Activated T-cell treated with anti-CD3 and anti-CD28 coated beads, Interleukin-2, amount 50 U/mL, for 48 hours (primary cell): Measurements from ENCODE around the gene LRTM1.

Experiments
- DNase-seq, 2 experiments: peaks; one replicate each; pipeline ENCODE4 v3.0.0-alpha.2; 2020

The LRTM1 gene

GRCh38 chr3:54939557-54940300 is 11.9 kb upstream of the LRTM1 start:
- DNase-seq = no peak

- DNase-seq = no peak
Observed at GRCh38 chr3:54936561-54936960, 8.7 kb upstream of the LRTM1 start.

DNA sequence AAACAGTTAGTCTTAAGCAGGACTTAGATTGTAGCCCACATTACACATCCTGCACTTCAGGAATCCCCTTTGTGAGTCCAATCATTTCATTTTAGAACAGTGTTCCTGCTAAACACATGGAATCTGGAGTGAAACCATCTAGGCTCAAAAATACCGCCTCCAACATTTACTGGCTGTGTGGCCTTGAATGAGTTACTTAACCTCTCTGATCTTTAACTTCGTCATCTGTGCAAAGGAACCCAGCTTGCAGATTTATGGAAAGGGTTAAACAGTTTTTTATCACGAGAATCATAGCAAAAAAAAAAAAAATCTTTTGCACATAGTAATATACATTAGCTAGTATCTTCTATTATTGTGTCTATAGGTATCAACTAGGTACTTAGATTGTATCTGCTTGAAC is 8.0 kb upstream of the LRTM1 start:
- no peak for DNase-seq

DNA sequence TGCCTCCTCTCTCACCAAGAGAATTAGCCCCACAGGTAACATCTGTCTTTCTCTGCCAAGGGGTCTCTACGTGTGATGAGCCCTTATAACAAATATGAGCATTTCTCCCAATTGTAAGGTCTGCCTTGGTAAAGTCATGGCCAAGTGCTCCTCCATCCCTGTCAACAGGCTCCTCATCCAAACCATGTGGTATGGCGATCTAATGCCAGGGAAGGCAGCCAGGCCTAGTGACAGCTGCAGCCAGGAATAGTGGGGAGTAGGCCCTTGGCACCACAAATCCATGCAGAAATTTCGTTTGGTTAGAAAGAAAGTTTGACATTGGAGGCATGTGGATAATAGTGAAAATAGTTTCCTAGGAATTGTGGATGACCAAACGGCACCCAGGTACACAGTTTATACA is 4.7 kb upstream of the LRTM1 start:
- no peak for DNase-seq

DNA sequence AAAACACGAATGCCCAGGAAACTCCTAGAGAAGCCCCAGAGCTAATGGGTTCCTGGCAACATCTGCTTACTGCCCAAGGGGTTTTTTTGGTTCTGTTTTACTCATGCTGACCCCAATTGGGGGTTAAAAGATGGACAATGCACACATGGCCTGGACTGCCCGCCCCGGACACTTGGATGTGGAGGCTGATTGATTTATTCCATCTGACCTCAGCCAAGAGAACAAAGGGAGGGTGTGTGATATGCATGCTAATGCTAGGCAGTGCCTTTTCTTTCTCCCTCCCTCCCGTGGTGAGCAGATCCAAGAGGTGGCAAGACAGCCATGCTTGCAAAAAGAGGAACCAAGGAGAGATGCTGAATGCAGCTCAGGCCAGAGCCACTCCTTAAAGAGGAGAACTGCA is 3.3 kb upstream of the LRTM1 start:
- DNase-seq = no peak

GRCh38 chr3:54918516-54918915 is 9.3 kb downstream of the LRTM1 start:
- DNase-seq = no peak

DNA sequence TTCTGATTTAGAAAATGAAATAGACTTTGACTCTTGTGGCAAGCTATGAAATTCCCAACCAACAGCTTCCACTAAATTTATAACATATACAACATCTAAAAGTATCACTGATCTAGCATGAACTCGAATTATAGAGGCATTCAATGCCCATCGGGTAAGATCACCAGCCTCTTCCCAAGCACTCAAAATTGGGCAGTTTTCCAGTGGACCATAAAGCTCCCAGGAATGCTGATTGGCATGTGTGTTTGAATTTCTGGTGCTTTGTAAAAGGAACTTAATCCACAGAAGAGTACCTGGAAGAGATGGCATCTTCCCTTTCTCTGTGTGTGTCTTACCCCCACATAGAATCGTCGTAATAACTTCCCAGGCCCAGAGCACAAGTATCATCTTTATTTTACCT is 10.0 kb downstream of the LRTM1 start:
- no peak for DNase-seq

DNA sequence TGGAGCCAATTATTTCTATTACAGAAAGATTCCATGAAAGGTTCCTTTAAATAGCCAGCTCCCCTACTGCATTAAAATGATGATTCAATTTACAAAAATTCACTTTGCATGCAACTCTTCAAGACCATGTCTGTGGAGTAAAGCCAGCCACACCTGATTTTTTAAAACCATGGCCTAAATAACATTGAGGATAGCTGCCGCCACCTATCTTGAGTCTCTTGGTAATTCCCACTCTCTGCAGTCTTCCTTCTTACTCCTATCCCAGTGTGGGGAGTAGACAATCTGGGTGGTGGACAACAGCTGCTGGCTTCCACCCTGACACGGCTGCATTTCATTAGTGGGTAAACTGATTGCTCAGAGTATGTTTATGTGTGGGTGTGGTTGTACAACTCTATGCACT is 10.7 kb downstream of the LRTM1 start:
- no peak for DNase-seq

GRCh38 chr3:54916732-54917131 is 11.1 kb downstream of the LRTM1 start:
- DNase-seq = no peak

- no peak for DNase-seq
Observed at GRCh38 chr3:54915976-54916375, 11.9 kb downstream of the LRTM1 start.

- DNase-seq = no peak
Observed at GRCh38 chr3:54915181-54915580, 12.7 kb downstream of the LRTM1 start.

DNA sequence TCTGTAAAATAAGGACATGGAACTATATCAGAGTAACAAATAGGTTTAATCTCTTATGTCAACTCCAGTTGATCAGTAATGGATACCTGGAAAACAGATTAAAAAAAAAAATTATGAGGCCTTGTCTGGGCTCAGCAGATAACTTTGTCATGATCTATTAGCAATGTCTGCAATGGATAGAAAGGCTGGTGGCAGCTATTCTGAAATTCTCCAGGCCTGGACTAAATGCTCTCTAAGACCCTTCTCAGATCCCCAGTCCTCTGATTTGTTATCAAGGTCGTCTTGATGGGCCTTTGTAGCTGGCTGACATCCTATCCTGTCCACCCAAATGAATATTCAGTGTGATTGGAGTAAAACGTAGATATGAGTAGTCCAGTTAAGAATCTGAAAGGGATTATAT is 13.7 kb downstream of the LRTM1 start:
- DNase-seq = no peak

DNA sequence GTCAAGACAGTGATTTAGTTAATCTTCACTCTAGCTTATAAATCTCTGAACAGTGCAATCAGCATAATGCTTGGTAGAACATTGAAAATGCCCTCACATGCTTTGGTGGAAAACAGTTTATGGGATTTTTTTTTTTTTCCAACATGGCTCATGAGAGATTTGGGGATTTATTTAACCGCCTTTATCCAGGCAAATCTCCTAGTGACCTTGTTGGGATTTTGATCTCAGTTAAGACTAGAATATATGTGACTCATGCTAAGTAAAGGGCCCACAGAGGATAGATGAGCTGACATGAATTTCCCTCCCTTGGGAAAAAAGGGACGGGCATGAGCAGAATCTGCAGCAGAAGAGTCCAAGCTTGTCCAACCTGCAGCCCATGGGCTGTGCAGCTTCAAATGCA is 18.7 kb downstream of the LRTM1 start:
- no peak for DNase-seq

DNA sequence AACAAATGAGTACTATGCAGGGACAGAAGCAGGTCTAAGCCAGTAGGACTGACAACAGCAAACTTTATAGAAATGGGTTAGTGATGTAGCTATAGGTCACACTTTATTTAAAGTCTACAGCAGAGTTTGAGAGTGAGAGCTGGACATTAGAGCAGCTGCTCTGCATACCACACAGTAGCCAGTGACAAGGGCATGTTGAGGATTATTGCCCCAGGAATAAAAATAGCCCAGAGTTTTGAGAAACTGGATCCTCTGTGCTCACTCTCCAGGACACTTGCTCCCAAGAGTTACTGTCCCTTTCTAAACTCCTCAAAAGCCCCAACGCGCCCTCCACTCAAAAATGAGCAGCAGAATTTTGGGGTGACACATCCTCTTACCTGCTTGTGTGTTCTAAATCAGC is 21.1 kb downstream of the LRTM1 start:
- DNase-seq = no peak

DNA sequence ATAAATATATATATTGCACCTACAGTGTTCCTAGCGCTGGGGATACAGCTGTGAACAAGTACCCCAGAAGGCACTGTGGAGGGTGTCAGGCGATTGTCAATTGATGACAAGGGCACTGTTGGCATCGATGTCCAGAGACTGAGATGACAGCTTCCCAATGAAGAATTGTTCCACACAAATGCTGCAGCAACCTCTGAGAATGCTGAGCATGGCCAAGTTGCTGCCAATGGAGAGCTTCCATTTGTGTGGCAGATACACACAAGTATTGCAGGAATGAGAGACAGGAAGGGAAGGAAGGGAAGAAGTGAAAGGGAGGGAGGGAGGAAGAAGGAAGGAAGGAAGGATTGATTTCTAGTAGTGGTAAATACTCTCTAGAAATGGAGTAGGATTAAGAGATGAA is 21.9 kb downstream of the LRTM1 start:
- DNase-seq = no peak

DNA sequence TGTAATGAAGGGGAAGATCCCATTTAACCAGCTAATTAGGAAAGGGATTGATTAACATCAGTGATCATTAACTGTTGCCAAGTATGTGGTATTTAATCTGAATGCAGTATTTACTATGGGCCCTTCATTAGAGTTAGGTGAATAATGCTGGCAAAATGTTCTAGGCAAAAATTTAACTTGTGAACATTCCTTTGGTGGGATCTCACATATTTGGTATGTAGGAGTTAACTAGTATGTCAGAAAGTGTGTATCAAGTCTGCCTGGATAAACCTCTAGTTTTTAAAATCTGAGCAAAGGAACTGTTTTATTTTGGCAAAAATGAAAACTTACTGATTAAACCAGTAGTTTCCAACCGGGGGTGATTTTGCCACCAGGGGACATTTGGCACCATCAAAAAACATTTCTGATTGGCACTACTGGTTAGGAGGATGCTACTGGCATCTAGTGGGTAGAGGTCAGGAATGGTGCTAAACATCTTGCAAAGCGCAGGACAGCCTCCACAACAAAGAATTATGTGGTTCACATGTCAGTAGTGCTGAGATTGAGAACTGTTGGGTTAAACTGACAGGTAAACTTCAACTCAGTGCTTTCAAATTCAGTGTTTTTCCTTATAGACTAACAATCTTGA is 22.5 kb downstream of the LRTM1 start:
- no peak for DNase-seq

DNA sequence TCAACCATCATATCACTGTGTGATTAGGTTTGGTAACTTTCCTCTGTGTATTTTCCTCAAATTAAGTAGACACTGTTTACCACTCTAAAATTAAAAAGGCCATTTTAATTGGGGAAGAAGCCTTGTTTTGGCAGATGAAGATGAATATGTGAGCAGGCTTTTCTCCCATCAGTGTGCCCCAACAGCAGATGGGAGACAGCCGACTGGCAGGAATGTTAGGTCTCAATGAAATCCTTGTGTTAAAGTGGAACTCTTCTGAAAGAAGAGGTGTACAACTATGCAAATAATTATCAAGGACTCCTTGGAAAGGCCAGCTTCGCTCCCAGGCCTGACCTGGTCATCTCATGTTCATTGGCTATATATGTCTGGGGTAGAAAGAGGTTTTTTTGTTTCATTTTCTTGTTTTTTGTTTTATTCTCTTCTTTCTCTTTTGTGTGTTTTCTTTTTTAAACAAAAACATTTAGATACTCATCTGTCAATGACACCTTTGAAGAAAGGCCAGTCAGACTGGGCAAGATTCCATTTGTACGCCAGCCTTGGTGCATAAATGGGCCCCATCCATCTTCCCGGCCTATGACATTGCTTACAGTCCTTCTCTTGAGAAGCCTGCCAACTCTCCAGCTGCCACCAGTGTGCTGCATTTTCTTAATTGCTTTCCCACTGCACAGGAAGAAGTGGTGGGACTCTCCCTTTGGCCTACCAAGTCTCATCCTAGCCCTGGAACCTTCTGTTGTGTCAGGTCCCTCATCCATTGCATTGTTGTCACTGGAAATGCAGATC is 25.8 kb downstream of the LRTM1 start:
- no peak for DNase-seq

- no peak for DNase-seq
Observed at GRCh38 chr3:54900838-54901591, 26.8 kb downstream of the LRTM1 start.

- no peak for DNase-seq
Observed at GRCh38 chr3:54899273-54899672, 28.6 kb downstream of the LRTM1 start.

DNA sequence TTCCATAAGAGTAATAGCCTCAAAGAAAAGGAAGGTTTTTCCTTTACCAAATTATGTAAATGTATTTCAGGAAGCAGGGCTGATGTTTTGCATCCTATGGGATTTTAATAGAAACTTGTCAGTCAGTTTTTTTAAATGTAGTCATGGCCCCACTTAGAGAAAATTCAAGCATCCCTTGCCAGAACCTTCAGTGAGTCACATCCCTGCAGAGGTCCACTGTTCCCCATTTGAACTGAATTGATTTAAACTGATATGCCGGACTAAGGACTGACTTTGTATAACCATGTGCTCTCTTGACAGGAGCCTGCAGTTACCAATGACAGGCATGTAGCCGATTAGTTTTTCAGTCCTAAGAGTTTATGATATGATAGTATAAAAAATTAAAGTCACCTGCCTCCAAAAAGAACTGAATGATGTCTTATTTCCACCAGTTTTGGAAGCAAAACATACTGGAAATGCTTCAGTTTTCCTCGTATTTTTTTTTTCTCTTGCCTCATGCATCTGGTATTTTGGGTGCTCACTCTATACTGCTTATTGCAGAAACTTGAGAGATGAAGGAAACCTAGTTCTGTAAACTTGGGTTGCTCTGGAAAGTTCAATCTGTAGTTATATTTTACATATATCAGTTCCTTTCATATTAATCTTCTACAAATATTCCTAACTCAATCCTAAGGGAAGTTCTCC is 30.7 kb downstream of the LRTM1 start:
- DNase-seq = no peak

- DNase-seq = no peak
Observed at GRCh38 chr3:54895613-54896012, 32.2 kb downstream of the LRTM1 start.

DNA sequence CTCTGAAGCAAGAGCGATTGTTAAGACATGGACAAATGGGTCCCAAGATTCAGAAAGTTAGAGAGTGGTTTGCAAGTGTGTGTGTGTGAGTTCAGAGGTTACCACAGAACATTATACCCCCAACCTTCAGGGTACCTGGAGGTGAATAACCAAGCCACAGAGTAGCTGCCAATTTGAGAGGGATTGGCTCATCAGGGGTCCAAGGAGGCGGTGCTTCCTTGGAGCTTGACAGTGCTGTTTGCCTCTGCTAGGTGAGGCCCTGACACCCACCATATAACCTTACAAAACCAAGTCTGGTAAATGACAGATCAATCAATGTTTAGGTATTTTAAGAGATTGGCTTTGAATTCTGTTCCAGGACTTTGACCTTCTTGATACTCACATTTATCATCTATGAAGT is 35.7 kb downstream of the LRTM1 start:
- DNase-seq = no peak

DNA sequence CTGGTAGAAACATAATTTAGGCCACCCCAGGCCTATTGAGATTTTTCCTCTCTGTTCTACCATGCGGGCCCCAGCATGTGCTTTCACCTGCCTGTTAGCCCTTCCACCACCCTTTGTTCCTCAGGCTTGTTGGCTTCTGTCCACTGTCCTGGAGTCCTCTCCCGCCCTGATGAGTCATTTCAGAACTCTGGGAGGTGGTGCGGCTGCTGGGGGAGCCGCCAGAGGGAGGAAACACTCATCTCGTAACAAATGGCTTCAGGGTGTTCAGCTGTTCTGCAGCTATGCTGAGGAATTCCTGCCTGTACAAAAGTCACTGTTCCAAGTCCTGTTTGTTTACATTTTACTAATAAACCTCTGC is 36.3 kb downstream of the LRTM1 start:
- no peak for DNase-seq
